AG10803 (cell line): ENCODE data around the gene DNTT.

Experiments
- DNase-seq: peaks from one replicate; pipeline ENCODE4 v3.0.0; 2010; ENCODE audit warnings: low read depth
- H3K4me3 ChIP-seq: 2 replicates; pipeline ENCODE4 v1.5.1; 2011; ENCODE audit warnings: mild to moderate bottlenecking, low read length, control low read depth
- CTCF ChIP-seq: conservative IDR thresholded peaks from 2 replicates; pipeline ENCODE4 v1.5.1; 2011; ENCODE audit warnings: mild to moderate bottlenecking, low read length, control low read depth, inconsistent platforms

The DNTT gene

DNA sequence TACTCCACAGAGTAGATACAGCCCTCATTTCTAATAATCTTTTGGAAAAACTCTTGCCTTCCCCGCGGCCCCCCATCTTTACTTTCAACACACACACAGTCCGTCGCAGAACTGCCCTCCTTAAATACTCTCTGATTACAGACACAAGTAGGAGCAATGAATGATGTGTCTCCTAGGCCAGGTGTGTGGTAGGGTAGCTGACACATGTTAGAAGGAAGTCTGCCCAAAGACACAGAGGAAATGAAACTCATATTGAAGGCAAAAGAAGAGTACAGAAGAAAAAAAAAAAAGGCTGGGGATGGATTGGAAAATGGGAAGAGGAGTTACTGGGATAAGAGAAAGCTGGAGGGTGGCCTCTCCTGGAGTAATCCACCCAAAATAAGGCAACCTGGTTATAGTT, 39.9 kb downstream of the DNTT start:
- no peak for TF ChIP-seq CTCF
- DNase-seq, result no peak
- H3K4me3 ChIP-seq, result no peak overlapping the region

DNA sequence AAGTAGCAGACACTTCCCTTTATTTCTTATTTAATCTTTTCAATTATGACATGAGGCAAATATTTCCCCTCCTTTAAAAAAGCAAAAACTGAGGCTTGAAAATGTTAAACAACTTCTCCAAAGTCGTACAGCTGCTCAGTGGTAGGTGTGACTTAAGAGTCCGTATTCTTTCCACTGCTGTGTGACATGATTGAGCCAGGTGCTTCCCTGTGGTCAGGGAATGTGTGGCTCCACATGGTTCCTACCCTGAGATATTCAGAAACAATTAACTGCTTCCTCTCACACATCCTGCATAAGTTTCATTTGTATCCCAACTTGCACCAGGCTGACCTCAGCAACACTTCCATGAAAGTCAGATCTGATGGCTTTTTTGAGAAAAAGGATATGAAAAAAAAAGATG, 41.0 kb downstream of the DNTT start:
- TF ChIP-seq CTCF, result no peak
- DNase-seq, result no peak
- H3K4me3 ChIP-seq, result no peak overlapping the region

DNA sequence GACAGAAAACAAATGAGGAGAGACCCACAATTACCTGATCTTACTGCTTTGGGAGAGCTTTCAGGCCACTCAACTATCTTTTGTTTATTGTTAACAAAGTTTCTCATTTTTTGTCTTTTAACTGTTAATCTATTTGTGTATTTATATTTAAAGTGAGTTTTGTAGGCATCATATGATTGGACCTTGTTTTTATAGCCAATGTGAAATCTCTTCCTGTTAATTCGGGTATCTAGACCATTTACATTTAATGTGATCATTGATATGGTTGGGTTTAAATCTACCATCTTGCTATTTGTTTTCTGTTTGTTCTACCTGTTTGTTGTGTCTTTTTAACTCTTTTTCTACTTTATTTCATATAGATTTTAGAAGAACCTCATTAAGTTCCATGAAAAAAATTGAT, 42.1 kb downstream of the DNTT start:
- DNase-seq, result no peak
- H3K4me3 ChIP-seq, result no peak overlapping the region
- TF ChIP-seq CTCF, result no peak

- no peak for TF ChIP-seq CTCF
- no peak for DNase-seq
- H3K4me3 ChIP-seq, result no peak overlapping the region
Observed at GRCh38 chr10:96352027-96352426, 47.8 kb downstream of the DNTT start.

DNA sequence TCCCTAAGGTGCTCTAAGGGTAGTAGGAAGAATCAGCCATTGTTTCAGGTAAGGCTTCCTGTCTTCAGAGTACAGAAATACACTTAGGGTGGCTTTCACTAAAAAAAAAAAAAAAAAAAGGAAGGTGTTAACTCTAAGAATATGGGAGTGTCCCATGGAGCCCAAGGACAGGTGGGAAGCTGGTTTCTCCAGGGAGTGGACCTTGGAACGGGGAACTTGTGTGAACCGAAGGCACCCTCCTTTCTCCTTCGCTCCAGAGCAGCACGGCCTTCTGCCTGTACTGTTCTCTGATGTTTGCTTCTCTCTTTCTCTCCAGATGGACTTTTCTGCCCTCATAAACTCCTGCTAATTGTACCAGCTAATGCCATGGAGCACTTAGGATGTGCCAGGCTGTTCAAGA, 48.3 kb downstream of the DNTT start:
- H3K4me3 ChIP-seq, result no peak overlapping the region
- no peak for TF ChIP-seq CTCF

GRCh38 chr10:96357038-96357620, 52.9 kb downstream of the DNTT start:
- no peak overlapping the region for H3K4me3 ChIP-seq
- DNase-seq, result no peak
- no peak for TF ChIP-seq CTCF

More for the DNA sequence above, 48.3 kb downstream of the DNTT start:
- DNase-seq, result no peak

GRCh38 chr10:96358851-96359540, 54.8 kb downstream of the DNTT start, which contains the start of gene OPALIN:
OPALIN (minus strand) TSS chr10:96359002; CDS start chr10:96358896, 106 bp downstream.
- no peak for TF ChIP-seq CTCF
- DNase-seq, result no peak
- H3K4me3 ChIP-seq, result no peak within 1 kb of the TSS
